HepG2 (cell line): ENCODE results near the gene ATXN7L2. TPM values are rescaled to one million over a fixed set of nuclear protein-coding genes. Genes with fewer than 3 reads are reported as not detected.
A peak's percentile ranks its signal among the peaks of the same experiment; 100 is the strongest.

Experiments
- ATAC-seq: fragments of 200-7000 bp; cut with Tn5 transposase; 3 replicates; pipeline ENCODE4 v1.9.1; 2020; ENCODE audit warnings: mild to moderate bottlenecking, moderate library complexity
- BruUV-seq: library from RNA; stranded (reverse); fragments of 400-500 nt; replicated peaks from 2 replicates; lab custom pipeline; 2021; lab: Mats Ljungman, UMichigan
- CTCF ChIA-PET: fragments of 300-600 bp; formaldehyde crosslinking; extraction: SDS; loops from one replicate; lab custom pipeline; 2021; ENCODE audit warnings: low total read pairs, inconsistent platforms, low intra/inter-chr PET ratio; lab: Yijun Ruan, JAX
- POLR2A ChIA-PET: fragments of 350-600 bp; sonication (Branson Sonifier 250); formaldehyde crosslinking; loops from one replicate; lab custom pipeline; 2020; ENCODE audit warnings: antibody characterized with exemption, inconsistent platforms; lab: Yijun Ruan, JAX
- DNase-seq: peaks from one replicate; pipeline ENCODE4 v3.0.0-alpha.2; 2015; ENCODE audit warnings: low spot score
- FAIRE-seq: peaks from 3 replicates; lab custom pipeline; 2011; peaks lifted over from hg19 to GRCh38; lab: Jason Lieb, UNC
- H2AFZ ChIP-seq: one replicate; pipeline ENCODE4 v1.6.1; 2011; ENCODE audit warnings: low read length, inconsistent platforms
- H3K27ac ChIP-seq: fragments of 300-600 bp; 3 replicates; pipeline ENCODE4 v1.8.0; 2011; ENCODE audit warnings: mixed run types, mild to moderate bottlenecking, mixed read lengths, low read length, inconsistent platforms; ENCODE audit not compliant: insufficient read depth; ENCODE audit errors: extremely low read length
- H3K27me3 ChIP-seq, 2 experiments: fragments of 200-600 bp in 1 of 2; 2 replicates in 1 of 2; 3 replicates in 1 of 2; pipeline versions ENCODE4 v1.6.0 to v1.8.0; 2011; ENCODE audit warnings: low read length in 2 of 2, mild to moderate bottlenecking in 2 of 2, moderate library complexity in 2 of 2, inconsistent platforms in 1 of 2; ENCODE audit not compliant: insufficient read depth in 2 of 2, control insufficient read depth in 1 of 2
- H3K36me3 ChIP-seq, 2 experiments: fragments of 200-600 bp in 1 of 2; replicated peaks in 1 of 2; 2 replicates in 1 of 2; 3 replicates in 1 of 2; pipeline versions ENCODE4 v1.5.1 to v1.8.0; 2011; ENCODE audit warnings: low read length in 2 of 2, inconsistent platforms in 1 of 2; ENCODE audit not compliant: insufficient read depth in 2 of 2, control insufficient read depth in 1 of 2
- H3K4me1 ChIP-seq: 2 replicates; pipeline ENCODE4 v1.5.1; 2012; ENCODE audit warnings: low read length, inconsistent platforms; ENCODE audit not compliant: insufficient read depth
- H3K4me2 ChIP-seq: 2 replicates; pipeline ENCODE4 v1.6.0; 2011; ENCODE audit warnings: low read depth, low read length, inconsistent platforms
- H3K4me3 ChIP-seq, 3 experiments: fragments of 200-600 bp in 1 of 3; sonication (generic), shearing (Covaris generic) in 1 of 3; replicated peaks in 1 of 3; 2 replicates each; pipeline ENCODE4 v1.5.1; 2011 to 2016; ENCODE audit warnings: low read length in 3 of 3, inconsistent platforms in 2 of 3, low read depth in 2 of 3, mild to moderate bottlenecking in 2 of 3, control low read depth in 1 of 3, mixed read lengths in 1 of 3; ENCODE audit not compliant: insufficient read depth in 1 of 3
- H3K79me2 ChIP-seq: one replicate; pipeline ENCODE4 v1.6.1; 2011; ENCODE audit warnings: low read length, inconsistent platforms; ENCODE audit not compliant: insufficient read depth
- H3K9ac ChIP-seq: 2 replicates; pipeline ENCODE4 v1.6.0; 2011; ENCODE audit warnings: mild to moderate bottlenecking, low read depth, low read length, inconsistent platforms; ENCODE audit not compliant: insufficient read depth
- H3K9me3 ChIP-seq: 2 replicates; pipeline ENCODE4 v1.5.1; 2012; ENCODE audit warnings: mild to moderate bottlenecking, low read length
- H4K20me1 ChIP-seq: 2 replicates; pipeline ENCODE4 v1.6.0; 2011; ENCODE audit warnings: inconsistent platforms, mild to moderate bottlenecking, low read length, moderate library complexity; ENCODE audit not compliant: insufficient read depth
- ATF2 ChIP-seq: sonication (generic); formaldehyde crosslinking; IDR thresholded peaks from 2 replicates; pipeline ENCODE4 v1.4.0; 2020; ENCODE audit warnings: missing genetic modification reagents
- CHCHD3 ChIP-seq: sonication (generic); formaldehyde crosslinking; IDR thresholded peaks from 2 replicates; pipeline ENCODE4 v1.8.0; 2022; ENCODE audit warnings: mild to moderate bottlenecking, missing genetic modification reagents, moderate library complexity
- CTCF ChIP-seq: sonication (generic); formaldehyde crosslinking; IDR thresholded peaks from 2 replicates; pipeline ENCODE4 v1.5.0; 2020; ENCODE audit warnings: mild to moderate bottlenecking, missing genetic modification reagents, moderate library complexity
- NFIB ChIP-seq: sonication (generic); formaldehyde crosslinking; IDR thresholded peaks from 2 replicates; pipeline ENCODE4 v1.9.0; 2021; ENCODE audit warnings: missing genetic modification reagents, mild to moderate bottlenecking, borderline replicate concordance
- REPIN1 ChIP-seq: sonication (generic); formaldehyde crosslinking; IDR thresholded peaks from 2 replicates; pipeline ENCODE4 v1.8.0; 2022; ENCODE audit warnings: missing genetic modification reagents, low read depth, mild to moderate bottlenecking, borderline replicate concordance
- SMAD3 ChIP-seq: sonication (generic); formaldehyde crosslinking; IDR thresholded peaks from 2 replicates; pipeline ENCODE4 v1.4.0; 2020; ENCODE audit warnings: missing genetic modification reagents
- SNAPC2 ChIP-seq: sonication (generic); formaldehyde crosslinking; IDR thresholded peaks from 2 replicates; pipeline ENCODE4 v1.8.1; 2022; ENCODE audit warnings: mild to moderate bottlenecking, missing genetic modification reagents
- TFAP4 ChIP-seq: sonication (generic); IDR thresholded peaks from 2 replicates; pipeline ENCODE4 v1.6.1; 2016; ENCODE audit warnings: low read depth, borderline replicate concordance
- ZNF274 ChIP-seq: sonication (generic); formaldehyde crosslinking; IDR thresholded peaks from 2 replicates; pipeline ENCODE4 v1.5.1; 2020; ENCODE audit warnings: mild to moderate bottlenecking, missing genetic modification reagents
- ZNF280B ChIP-seq: sonication (generic); formaldehyde crosslinking; IDR thresholded peaks from 2 replicates; pipeline ENCODE4 v1.5.0; 2020; ENCODE audit warnings: missing genetic modification reagents, mild to moderate bottlenecking, borderline replicate concordance
- ZNF556 ChIP-seq: sonication (generic); formaldehyde crosslinking; IDR thresholded peaks from 2 replicates; pipeline ENCODE4 v1.4.0; 2020; ENCODE audit warnings: mild to moderate bottlenecking, missing genetic modification reagents, borderline replicate concordance
- ZNF597 ChIP-seq: sonication (generic); formaldehyde crosslinking; IDR thresholded peaks from 2 replicates; pipeline ENCODE4 v1.5.0; 2020; ENCODE audit warnings: missing genetic modification reagents
- ZNF614 ChIP-seq: IDR thresholded peaks from 2 replicates; pipeline ENCODE4 v1.6.1; 2018; ENCODE audit warnings: missing biosample characterization, missing genetic modification reagents, inconsistent platforms, borderline replicate concordance
- WGBS: methylation state at CpG from one replicate; pipeline ENCODE4 v1.1.6; 2017; ENCODE audit warnings: low lambda C conversion rate; 5-methylcytosine and 5-hydroxymethylcytosine counted together
- in situ Hi-C: cut with HindIII; loops from 2 replicates; pipeline ENCODE4 v1.10.0; 2017; ENCODE audit warnings: low pct_unique_long_range_greater_than_20kb; ENCODE audit not compliant: extremely low pct_ligation_motif_present
- intact Hi-C: fragments of 100-400 bp; cut with micrococcal nuclease; formaldehyde crosslinking; loops from one replicate; pipeline ENCODE4 v1.10.0; 2022; ENCODE audit not compliant: unreplicated experiment
- polyA plus RNA-seq, 8 experiments: library from polyadenylated mRNA; depleted of rRNA in 3 of 8; stranded (reverse) in 7 of 8; unstranded in 1 of 8; fragments of >200 nt; fragmentation: Illumina TruSeq in 4 of 8; extraction: Trizol in 4 of 8; gene quantifications; 2 replicates each; pipeline versions ENCODE4 v1.2.1 to v1.2.3, GENCODE V29; 2011 to 2016; ENCODE audit warnings: low read depth in 4 of 8, missing spikeins in 1 of 8, mixed read lengths in 1 of 8; ENCODE audit not compliant: insufficient read depth in 1 of 8
- total RNA-seq, 5 experiments: library from RNA; depleted of rRNA; stranded (reverse); fragments of >200 nt; fragmentation: Illumina TruSeq; extraction: Trizol; gene quantifications; 2 replicates each; pipeline ENCODE4 v1.2.3, GENCODE V29; 2016; ENCODE audit warnings: low read depth in 1 of 5

ATXN7L2 gene
- total and polyA plus RNA-seq, 2 of the 13 experiments (the other 11 are each of a cell fraction or from before 2014, with no cell fraction given), result 2.7 to 2.8 TPM

GRCh38 chr1:109482791-109483671, 674 bp upstream of the ATXN7L2 start:
- no peak for FAIRE-seq
- in situ Hi-C loops, result loop anchor here (5.0 kb wide), 1 partner anchor 56 kb away; the partner anchor contains the start of gene PSMA5
- H3K4me2 ChIP-seq, result peak overlapping the region; percentile 97
- WGBS, result 9% methylated on average over 28 of the region's 29 CpGs
- ATAC-seq, result peak; percentile 85
- intact Hi-C loops, result no loop called here
- no peaks in the 10 kb centered on the region for H3K79me2 ChIP-seq
- no peak overlapping the region for H3K27ac ChIP-seq
- peak overlapping the region; percentile 66 to 77 (median 75) for H3K4me3 ChIP-seq
- no peaks in the 10 kb centered on the region for H3K9me3 ChIP-seq
- peaks cover 19% of the 10 kb centered on the region for H3K4me1 ChIP-seq
- CTCF ChIA-PET, result no interaction called here
- POLR2A ChIA-PET, result interaction anchor here (0.6 to 1.9 kb wide), 10 partner anchors 10 to 269 kb away, joined by 3 to 10 read pairs (median 4); partner anchors contain the start of genes AMIGO1, CYB561D1, PSMA5 and SARS1
- H3K9ac ChIP-seq, result peak overlapping the region; percentile 31; the same call in 1 of the 2 replicates
- peaks cover 1 to 17% of the 10 kb centered on the region in 2 experiments; a peak in 4 of 5 replicates for H3K27me3 ChIP-seq
- peak overlapping the region; percentile 95 for H2AFZ ChIP-seq
- H4K20me1 ChIP-seq, result no peaks in the 10 kb centered on the region
- H3K36me3 ChIP-seq, result no peaks in the 10 kb centered on the region; a peak in 1 of 5 replicates
- no peak for DNase-seq
- BruUV-seq, result no TSS peak
- peak; percentile 31; the same call in 1 of the 2 replicates for TF ChIP-seq REPIN1
- 0 out of 2 replicates have a peak, but pooled peaks have one; percentile 15 for TF ChIP-seq ATF2 (CRISPR knock-in tag)
- no peak for TF ChIP-seq ZNF597
- TF ChIP-seq ZNF274 (CRISPR knock-in tag), result 0 out of 2 replicates have a peak, but pooled peaks have one; percentile 59
- 0 out of 2 replicates have a peak, but pooled peaks have one; percentile 11 for TF ChIP-seq SMAD3
- TF ChIP-seq ZNF614 (CRISPR knock-in tag), result peak; percentile 22; the same call in 1 of the 2 replicates
- TF ChIP-seq CTCF (CRISPR knock-in tag), result peak; percentile 56
- TF ChIP-seq TFAP4, result peak; percentile 62; the same call in 1 of the 2 replicates
- 0 out of 2 replicates have a peak, but pooled peaks have one; percentile 35 for TF ChIP-seq SNAPC2 (CRISPR knock-in tag)
- 0 out of 2 replicates have a peak, but pooled peaks have one; percentile 11 for TF ChIP-seq CHCHD3 (CRISPR knock-in tag)
- TF ChIP-seq ZNF556, result no peak
- 0 out of 2 replicates have a peak, but pooled peaks have one; percentile 35 for TF ChIP-seq ZNF280B
- 0 out of 2 replicates have a peak, but pooled peaks have one; percentile 48 for TF ChIP-seq NFIB
